ENCODE measurements around the gene CDK19.

- TF ChIP-seq, protein P1, sequence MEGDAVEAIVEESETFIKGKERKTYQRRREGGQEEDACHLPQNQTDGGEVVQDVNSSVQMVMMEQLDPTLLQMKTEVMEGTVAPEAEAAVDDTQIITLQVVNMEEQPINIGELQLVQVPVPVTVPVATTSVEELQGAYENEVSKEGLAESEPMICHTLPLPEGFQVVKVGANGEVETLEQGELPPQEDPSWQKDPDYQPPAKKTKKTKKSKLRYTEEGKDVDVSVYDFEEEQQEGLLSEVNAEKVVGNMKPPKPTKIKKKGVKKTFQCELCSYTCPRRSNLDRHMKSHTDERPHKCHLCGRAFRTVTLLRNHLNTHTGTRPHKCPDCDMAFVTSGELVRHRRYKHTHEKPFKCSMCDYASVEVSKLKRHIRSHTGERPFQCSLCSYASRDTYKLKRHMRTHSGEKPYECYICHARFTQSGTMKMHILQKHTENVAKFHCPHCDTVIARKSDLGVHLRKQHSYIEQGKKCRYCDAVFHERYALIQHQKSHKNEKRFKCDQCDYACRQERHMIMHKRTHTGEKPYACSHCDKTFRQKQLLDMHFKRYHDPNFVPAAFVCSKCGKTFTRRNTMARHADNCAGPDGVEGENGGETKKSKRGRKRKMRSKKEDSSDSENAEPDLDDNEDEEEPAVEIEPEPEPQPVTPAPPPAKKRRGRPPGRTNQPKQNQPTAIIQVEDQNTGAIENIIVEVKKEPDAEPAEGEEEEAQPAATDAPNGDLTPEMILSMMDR (conservative IDR thresholded peaks at IDR 0.05; ENCODE audit: low read depth in 2 of 2): no peak
- TF ChIP-seq CREB1 (CRISPR knock-in tag; IDR thresholded peaks at IDR 0.05; ENCODE audit: low read depth) (no peak), POLR2AphosphoS5 (IDR thresholded peaks at IDR 0.05; ENCODE audit: low read depth) (no peak), JUNB (IDR thresholded peaks at IDR 0.05; ENCODE audit: unreplicated experiment) (no peak), EZH2 (IDR thresholded peaks at IDR 0.05; ENCODE audit: low read depth, unreplicated experiment) (no peak), EZH2phosphoT487 (IDR thresholded peaks at IDR 0.05; ENCODE audit: unreplicated experiment) (no peak), REST (IDR thresholded peaks at IDR 0.05; ENCODE audit: unreplicated experiment) (no peak)
Observed at GRCh38 chr6:110757926-110758325, 57.3 kb downstream of the CDK19 start.
